HFFc6 (cell line): ENCODE measurements around the gene AP1G2. TPM values are rescaled to one million over a fixed set of nuclear protein-coding genes. Genes with fewer than 3 reads are reported as not detected.
A peak's percentile ranks its signal among the peaks of the same experiment; 100 is the strongest.

Source experiments
- DNase-seq: peaks from one replicate; pipeline ENCODE4 v3.0.0-alpha.2; 2018
- H3K27ac Mint-ChIP-seq: 2 replicates; pipeline ENCODE4 v1.8.0; 2020; ENCODE audit warnings: mild to moderate bottlenecking, mixed read lengths
- H3K27me3 Mint-ChIP-seq: 2 replicates; pipeline ENCODE4 v1.8.0; 2021; ENCODE audit warnings: mild to moderate bottlenecking, moderate library complexity, mixed read lengths; ENCODE audit not compliant: insufficient read depth
- H3K36me3 Mint-ChIP-seq: 2 replicates; pipeline ENCODE4 v1.8.0; 2021; ENCODE audit warnings: low read depth, mixed read lengths
- H3K4me1 Mint-ChIP-seq: 2 replicates; pipeline ENCODE4 v1.8.0; 2020; ENCODE audit warnings: low read depth, mixed read lengths
- H3K4me3 Mint-ChIP-seq: 2 replicates; pipeline ENCODE4 v1.8.0; 2020; ENCODE audit warnings: mild to moderate bottlenecking, moderate library complexity, mixed read lengths
- H3K9me3 Mint-ChIP-seq: 2 replicates; pipeline ENCODE4 v1.8.0; 2020; ENCODE audit warnings: mild to moderate bottlenecking, mixed read lengths
- total RNA-seq, 6 experiments: library from RNA; stranded (reverse); fragmentation: NEBNext Ultra II Directional; extraction: Animal tissue kit (Norgen Biotek cat#: 25700); gene quantifications; 2 replicates in 1 of 6; 3 replicates in 5 of 6; pipeline ENCODE4 v1.2.3, GENCODE V29; 2021
- TF ChIP-seq, protein P1 (sequence below): fragments of 200-600 bp; sonication (generic); IDR thresholded peaks from 2 replicates; pipeline ENCODE4 v1.5.0; 2021; ENCODE audit warnings: antibody characterized with exemption, mild to moderate bottlenecking

The AP1G2 gene
- total RNA-seq, 6 experiments from 2014 or later, result 1.6 to 8.3 (median 2.2) TPM

GRCh38 chr14:23566778-23567185, 809 bp downstream of the AP1G2 start:
- Mint-ChIP-seq H3K36me3 (no peaks in the 10 kb centered on the region), H3K4me1 (peaks cover 12% of the 10 kb centered on the region), H3K9me3 (no peaks in the 10 kb centered on the region), H3K27me3 (peaks cover 25% of the 10 kb centered on the region), H3K27ac (peak overlapping the region; percentile 17; the same call in 1 of the 2 replicates), H3K4me3 (peak overlapping the region; percentile 87)
- DNase-seq, result peak; percentile 19
- TF ChIP-seq, protein P1, sequence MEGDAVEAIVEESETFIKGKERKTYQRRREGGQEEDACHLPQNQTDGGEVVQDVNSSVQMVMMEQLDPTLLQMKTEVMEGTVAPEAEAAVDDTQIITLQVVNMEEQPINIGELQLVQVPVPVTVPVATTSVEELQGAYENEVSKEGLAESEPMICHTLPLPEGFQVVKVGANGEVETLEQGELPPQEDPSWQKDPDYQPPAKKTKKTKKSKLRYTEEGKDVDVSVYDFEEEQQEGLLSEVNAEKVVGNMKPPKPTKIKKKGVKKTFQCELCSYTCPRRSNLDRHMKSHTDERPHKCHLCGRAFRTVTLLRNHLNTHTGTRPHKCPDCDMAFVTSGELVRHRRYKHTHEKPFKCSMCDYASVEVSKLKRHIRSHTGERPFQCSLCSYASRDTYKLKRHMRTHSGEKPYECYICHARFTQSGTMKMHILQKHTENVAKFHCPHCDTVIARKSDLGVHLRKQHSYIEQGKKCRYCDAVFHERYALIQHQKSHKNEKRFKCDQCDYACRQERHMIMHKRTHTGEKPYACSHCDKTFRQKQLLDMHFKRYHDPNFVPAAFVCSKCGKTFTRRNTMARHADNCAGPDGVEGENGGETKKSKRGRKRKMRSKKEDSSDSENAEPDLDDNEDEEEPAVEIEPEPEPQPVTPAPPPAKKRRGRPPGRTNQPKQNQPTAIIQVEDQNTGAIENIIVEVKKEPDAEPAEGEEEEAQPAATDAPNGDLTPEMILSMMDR, result peak; percentile 54

GRCh38 chr14:23566112-23566777, 1.3 kb downstream of the AP1G2 start:
- no peaks in the 10 kb centered on the region for H3K36me3 Mint-ChIP-seq

DNA sequence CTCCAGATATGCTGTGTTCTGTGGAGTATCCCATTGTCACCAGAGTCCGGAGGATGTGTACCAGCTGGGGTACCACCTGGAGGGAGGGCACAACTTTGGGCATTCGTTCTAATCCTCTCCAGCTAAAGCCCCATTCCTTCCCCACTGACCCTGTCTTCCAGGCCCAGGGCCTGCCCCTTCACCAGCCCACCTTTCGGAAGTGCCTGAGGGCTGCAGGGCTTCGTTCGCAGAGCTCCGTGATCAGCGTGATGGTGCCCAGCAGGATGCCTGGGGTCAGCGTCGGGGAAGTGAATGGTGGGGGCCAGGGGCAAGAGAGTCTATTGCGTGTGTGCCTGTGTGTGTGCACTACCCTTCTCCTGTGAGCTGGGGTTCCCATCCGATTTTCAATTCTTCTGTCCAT, 2.0 kb downstream of the AP1G2 start:
- no peak overlapping the region for H3K4me3 Mint-ChIP-seq
- TF ChIP-seq, protein P1, result no peak
- H3K27ac Mint-ChIP-seq, result no peak overlapping the region
- H3K36me3 Mint-ChIP-seq, result no peaks in the 10 kb centered on the region
- DNase-seq, result no peak
- peaks cover 12% of the 10 kb centered on the region for H3K4me1 Mint-ChIP-seq
- H3K27me3 Mint-ChIP-seq, result peaks cover 25% of the 10 kb centered on the region
- H3K9me3 Mint-ChIP-seq, result no peaks in the 10 kb centered on the region

More at GRCh38 chr14:23566112-23566777, 1.3 kb downstream of the AP1G2 start:
- Mint-ChIP-seq H3K9me3 (no peaks in the 10 kb centered on the region), H3K27ac (no peak overlapping the region), H3K27me3 (peaks cover 25% of the 10 kb centered on the region), H3K4me3 (peak overlapping the region; percentile 87), H3K4me1 (peaks cover 12% of the 10 kb centered on the region)
- DNase-seq, result no peak
- TF ChIP-seq, protein P1, result no peak

- Mint-ChIP-seq H3K9me3 (no peaks in the 10 kb centered on the region), H3K27ac (no peak overlapping the region), H3K36me3 (peaks cover 4% of the 10 kb centered on the region; the same call in 1 of the 2 replicates), H3K27me3 (peaks cover 25% of the 10 kb centered on the region), H3K4me1 (peaks cover 12% of the 10 kb centered on the region), H3K4me3 (no peak overlapping the region)
- TF ChIP-seq, protein P1, result no peak
- DNase-seq, result no peak
Measured at GRCh38 chr14:23564876-23565275, 2.7 kb downstream of the AP1G2 start.

GRCh38 chr14:23564181-23564812, 3.3 kb downstream of the AP1G2 start:
- TF ChIP-seq, protein P1, result no peak
- peaks cover 4% of the 10 kb centered on the region; the same call in 1 of the 2 replicates for H3K36me3 Mint-ChIP-seq
- no peak overlapping the region for H3K27ac Mint-ChIP-seq
- no peak for DNase-seq
- H3K4me3 Mint-ChIP-seq, result no peak overlapping the region
- H3K9me3 Mint-ChIP-seq, result no peaks in the 10 kb centered on the region
- H3K27me3 Mint-ChIP-seq, result peaks cover 24% of the 10 kb centered on the region
- H3K4me1 Mint-ChIP-seq, result peaks cover 12% of the 10 kb centered on the region
